Fibroblast of the aortic adventitia (primary cell): ENCODE results near the gene MRPL43. TPM values are rescaled to one million over a fixed set of nuclear protein-coding genes. Genes with fewer than 3 reads are reported as not detected.

Experiments used
- DNase-seq: peaks from one replicate; pipeline ENCODE4 v3.0.0-alpha.2; 2010; ENCODE audit warnings: low read depth
- H3K4me3 ChIP-seq: 2 replicates; pipeline ENCODE4 v1.5.1; 2011; ENCODE audit warnings: low read depth, mild to moderate bottlenecking, control low read depth, low read length, moderate library complexity
- CTCF ChIP-seq: IDR thresholded peaks from 2 replicates; pipeline ENCODE4 v1.5.1; 2011; ENCODE audit warnings: mild to moderate bottlenecking, low read length, control low read depth, inconsistent platforms; ENCODE audit not compliant: insufficient read depth
- total RNA-seq: library from RNA; depleted of rRNA; stranded (reverse); fragments of >200 nt; gene quantifications from 2 replicates; pipeline ENCODE4 v1.2.3, GENCODE V29; 2012; ENCODE audit warnings: low replicate concordance

The MRPL43 gene
- total RNA-seq, 1 donor: 38.2 TPM

- no peak overlapping the region for H3K4me3 ChIP-seq
- TF ChIP-seq CTCF: peak; percentile 81
- peak; percentile 74 for DNase-seq
Measured at GRCh38 chr10:101018600-101019439, 31.5 kb upstream of the MRPL43 start.

- no peak overlapping the region for H3K4me3 ChIP-seq
- TF ChIP-seq CTCF: no peak
- no peak for DNase-seq
Measured at GRCh38 chr10:101018118-101018599, 30.9 kb upstream of the MRPL43 start.

GRCh38 chr10:101016814-101017213, 29.5 kb upstream of the MRPL43 start:
- no peak for DNase-seq
- H3K4me3 ChIP-seq: no peak overlapping the region
- TF ChIP-seq CTCF: no peak

GRCh38 chr10:101015582-101015973, 28.3 kb upstream of the MRPL43 start:
- TF ChIP-seq CTCF: no peak
- no peak for DNase-seq
- no peak overlapping the region for H3K4me3 ChIP-seq

GRCh38 chr10:101014966-101015581, 27.8 kb upstream of the MRPL43 start:
- DNase-seq: peak; percentile 86
- H3K4me3 ChIP-seq: no peak overlapping the region
- TF ChIP-seq CTCF: no peak

- no peak overlapping the region for H3K4me3 ChIP-seq
- peak; percentile 70 for DNase-seq
- TF ChIP-seq CTCF: peak; percentile 97
Measured at GRCh38 chr10:101014230-101014884, 27.1 kb upstream of the MRPL43 start.
